Chondrocyte (in vitro differentiated cells): ENCODE data around the gene CHID1. TPM values are rescaled to one million over a fixed set of nuclear protein-coding genes. Genes with fewer than 3 reads are reported as not detected.

Experiments used
- DNase-seq: peaks from one replicate; pipeline ENCODE4 v3.0.0; 2021; ENCODE audit warnings: mixed read lengths, low spot score
- H3K27ac Mint-ChIP-seq: one replicate; pipeline ENCODE4 v1.8.0; 2021; ENCODE audit warnings: mild to moderate bottlenecking, moderate library complexity, mixed read lengths; ENCODE audit not compliant: unreplicated experiment
- H3K27me3 Mint-ChIP-seq: 2 replicates; pipeline ENCODE4 v1.8.0; 2021; ENCODE audit warnings: low read depth, mixed read lengths
- H3K36me3 Mint-ChIP-seq: 2 replicates; pipeline ENCODE4 v1.8.0; 2021; ENCODE audit warnings: low read depth, mixed read lengths
- H3K4me1 Mint-ChIP-seq: 2 replicates; pipeline ENCODE4 v1.8.0; 2021; ENCODE audit warnings: low read depth, mild to moderate bottlenecking, mixed read lengths
- H3K4me3 Mint-ChIP-seq: one replicate; pipeline ENCODE4 v1.8.0; 2021; ENCODE audit warnings: mild to moderate bottlenecking, moderate library complexity, mixed read lengths; ENCODE audit not compliant: unreplicated experiment
- H3K9me3 Mint-ChIP-seq: 2 replicates; pipeline ENCODE4 v1.8.0; 2021; ENCODE audit warnings: low read depth, mixed read lengths
- total RNA-seq: library from RNA; stranded (reverse); gene quantifications from 3 replicates; pipeline ENCODE4 v1.2.1, GENCODE V29; 2021
- TF ChIP-seq, protein P1 (sequence below): fragments of 200-600 bp; sonication (generic); IDR thresholded peaks from 2 replicates; pipeline ENCODE4 v1.5.0; 2021; ENCODE audit warnings: antibody characterized with exemption, mild to moderate bottlenecking, moderate library complexity

CHID1 gene
- total RNA-seq, 1 donor from 2014 or later = 90.3 TPM

DNA sequence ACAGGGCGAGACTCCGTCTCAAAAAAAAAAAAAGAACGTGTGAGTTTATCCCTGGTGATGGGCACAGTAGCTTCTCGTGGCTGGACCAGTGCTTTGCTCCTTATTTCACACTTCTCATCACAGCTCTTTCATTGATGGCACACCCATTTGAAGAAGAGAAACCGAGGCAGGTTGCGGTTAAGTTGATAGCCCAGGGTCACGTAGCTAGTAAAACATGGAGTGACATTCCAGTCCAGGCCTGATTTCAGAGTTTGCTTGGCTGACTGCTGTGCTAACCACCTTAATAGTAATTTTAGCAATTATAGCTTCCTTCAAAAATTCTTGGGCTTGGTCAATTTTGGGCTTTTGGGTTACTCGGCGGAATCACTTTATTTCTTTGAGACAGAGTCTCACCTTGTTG is 40.9 kb upstream of the CHID1 start:
- TF ChIP-seq, protein P1, sequence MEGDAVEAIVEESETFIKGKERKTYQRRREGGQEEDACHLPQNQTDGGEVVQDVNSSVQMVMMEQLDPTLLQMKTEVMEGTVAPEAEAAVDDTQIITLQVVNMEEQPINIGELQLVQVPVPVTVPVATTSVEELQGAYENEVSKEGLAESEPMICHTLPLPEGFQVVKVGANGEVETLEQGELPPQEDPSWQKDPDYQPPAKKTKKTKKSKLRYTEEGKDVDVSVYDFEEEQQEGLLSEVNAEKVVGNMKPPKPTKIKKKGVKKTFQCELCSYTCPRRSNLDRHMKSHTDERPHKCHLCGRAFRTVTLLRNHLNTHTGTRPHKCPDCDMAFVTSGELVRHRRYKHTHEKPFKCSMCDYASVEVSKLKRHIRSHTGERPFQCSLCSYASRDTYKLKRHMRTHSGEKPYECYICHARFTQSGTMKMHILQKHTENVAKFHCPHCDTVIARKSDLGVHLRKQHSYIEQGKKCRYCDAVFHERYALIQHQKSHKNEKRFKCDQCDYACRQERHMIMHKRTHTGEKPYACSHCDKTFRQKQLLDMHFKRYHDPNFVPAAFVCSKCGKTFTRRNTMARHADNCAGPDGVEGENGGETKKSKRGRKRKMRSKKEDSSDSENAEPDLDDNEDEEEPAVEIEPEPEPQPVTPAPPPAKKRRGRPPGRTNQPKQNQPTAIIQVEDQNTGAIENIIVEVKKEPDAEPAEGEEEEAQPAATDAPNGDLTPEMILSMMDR = no peak
- no peak overlapping the region for H3K27ac Mint-ChIP-seq
- DNase-seq = no peak

DNA sequence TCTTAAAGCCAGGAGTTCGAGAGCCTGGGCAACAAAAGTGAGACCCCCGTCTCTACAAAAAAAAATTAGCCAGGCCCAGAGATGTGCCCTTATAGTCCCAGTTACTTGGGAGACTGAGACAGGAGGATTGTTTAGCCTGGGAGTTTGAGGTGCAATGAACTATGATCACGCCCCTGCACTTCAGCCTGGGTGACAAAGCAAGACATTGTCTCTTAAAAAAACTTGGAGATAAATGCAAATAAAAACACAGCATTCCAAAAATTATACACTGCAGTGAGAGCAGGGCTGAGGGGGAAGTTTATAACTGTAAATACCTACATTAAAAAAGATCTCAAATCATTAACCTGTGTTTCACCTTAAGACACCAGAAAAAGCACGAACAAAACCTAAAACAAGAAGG is 37.1 kb upstream of the CHID1 start:
- H3K4me3 Mint-ChIP-seq = no peak overlapping the region
- TF ChIP-seq, protein P1 = no peak
- H3K9me3 Mint-ChIP-seq = peaks cover 4% of the 10 kb centered on the region
- H3K27me3 Mint-ChIP-seq = no peaks in the 10 kb centered on the region
- no peak for DNase-seq
- no peak overlapping the region for H3K27ac Mint-ChIP-seq
- peaks cover 46% of the 10 kb centered on the region for H3K4me1 Mint-ChIP-seq
- H3K36me3 Mint-ChIP-seq = peaks cover 12% of the 10 kb centered on the region

More for the DNA sequence above, 40.9 kb upstream of the CHID1 start:
- H3K4me1 Mint-ChIP-seq = peaks cover 42% of the 10 kb centered on the region
- H3K36me3 Mint-ChIP-seq = peaks cover 9% of the 10 kb centered on the region
- H3K4me3 Mint-ChIP-seq = no peak overlapping the region
- peaks cover 4% of the 10 kb centered on the region for H3K9me3 Mint-ChIP-seq
- H3K27me3 Mint-ChIP-seq = no peaks in the 10 kb centered on the region

DNA sequence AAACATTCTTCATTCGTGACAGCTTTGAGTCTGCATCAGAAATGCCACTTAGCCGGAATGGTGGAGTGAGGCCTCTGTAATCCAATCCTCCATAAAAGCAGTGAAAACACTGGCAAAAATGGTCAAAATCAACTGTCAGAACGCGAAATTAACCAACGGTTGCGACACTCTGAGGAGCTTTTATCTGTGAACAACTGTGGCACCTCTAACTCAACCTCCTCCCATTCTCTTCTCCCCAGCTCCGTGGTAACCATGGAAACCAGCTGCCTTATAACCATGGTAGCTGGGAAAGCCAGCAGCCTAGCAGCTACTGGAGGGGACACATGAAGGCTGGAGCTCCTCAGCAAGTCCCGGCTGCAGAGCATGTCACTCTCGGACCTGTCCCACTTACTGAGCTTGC is 35.4 kb upstream of the CHID1 start:
- peaks cover 4% of the 10 kb centered on the region for H3K9me3 Mint-ChIP-seq
- H3K36me3 Mint-ChIP-seq = peaks cover 12% of the 10 kb centered on the region
- no peak for DNase-seq
- TF ChIP-seq, protein P1 = no peak
- peaks cover 45% of the 10 kb centered on the region for H3K4me1 Mint-ChIP-seq
- no peak overlapping the region for H3K4me3 Mint-ChIP-seq
- H3K27ac Mint-ChIP-seq = peak overlapping the region; percentile 80
- H3K27me3 Mint-ChIP-seq = no peaks in the 10 kb centered on the region

DNA sequence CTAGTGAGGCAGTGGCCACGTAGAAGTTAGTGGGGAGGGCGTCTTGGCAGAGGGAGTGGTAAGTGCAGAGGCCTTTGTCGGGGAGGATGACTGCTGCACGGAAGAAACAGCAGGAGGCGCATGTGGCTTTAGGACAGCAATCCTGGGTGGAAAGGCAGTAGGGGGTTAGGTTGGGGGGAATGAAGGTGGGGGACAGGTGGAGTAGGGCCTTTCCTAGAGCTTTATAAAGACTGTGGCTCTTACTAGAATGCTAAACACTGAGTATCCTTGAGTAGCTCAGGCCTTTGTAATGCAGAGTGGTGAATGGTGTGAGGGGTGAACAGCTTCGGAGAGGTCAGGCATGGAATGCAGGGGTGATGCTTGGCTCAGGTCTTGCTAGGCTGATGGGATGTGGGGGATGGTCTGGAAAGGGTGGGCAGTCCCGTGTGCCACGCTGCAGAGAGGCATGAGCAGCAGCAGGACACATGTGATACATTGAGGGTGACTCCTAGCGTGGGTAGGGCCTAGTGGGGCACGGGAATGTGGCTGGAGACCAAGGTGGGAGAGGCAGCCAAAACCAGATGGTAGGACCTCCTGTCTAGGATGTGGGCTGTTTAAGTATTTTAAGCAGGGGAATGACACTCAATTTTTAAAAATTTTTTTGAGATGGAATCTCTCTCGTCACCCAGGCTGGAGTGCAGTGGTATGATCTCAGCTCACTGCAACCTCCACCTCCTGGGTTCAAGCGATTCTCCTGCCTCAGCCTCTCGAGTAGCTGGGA is 34.3 kb upstream of the CHID1 start:
- H3K27ac Mint-ChIP-seq = peak overlapping the region; percentile 94
- TF ChIP-seq, protein P1 = peak; percentile 53
- peaks cover 11% of the 10 kb centered on the region for H3K36me3 Mint-ChIP-seq
- DNase-seq = no peak
- no peaks in the 10 kb centered on the region for H3K27me3 Mint-ChIP-seq
- H3K4me1 Mint-ChIP-seq = peaks cover 54% of the 10 kb centered on the region
- H3K4me3 Mint-ChIP-seq = no peak overlapping the region
- H3K9me3 Mint-ChIP-seq = peaks cover 3% of the 10 kb centered on the region

DNA sequence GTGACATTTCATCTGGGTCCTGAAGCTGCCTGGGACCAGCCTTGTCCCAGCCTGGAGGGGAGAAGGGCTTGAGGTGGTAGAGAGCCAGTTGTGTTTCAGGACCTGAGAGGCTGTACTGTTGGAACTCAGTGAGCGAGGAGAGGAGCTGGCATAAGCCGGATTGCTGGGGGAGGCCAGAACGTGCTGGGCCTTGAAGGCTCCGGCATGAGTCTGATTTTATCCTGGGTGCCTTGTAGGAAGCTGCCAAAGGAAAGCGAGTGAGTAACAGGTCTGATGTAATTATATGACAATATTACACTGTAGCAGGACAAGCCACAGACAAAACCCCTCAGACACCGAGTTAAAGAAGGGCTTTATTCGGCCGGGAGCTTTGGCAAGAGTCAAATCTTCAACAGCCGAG is 32.2 kb upstream of the CHID1 start:
- peaks cover 4% of the 10 kb centered on the region for H3K36me3 Mint-ChIP-seq
- H3K4me1 Mint-ChIP-seq = peaks cover 59% of the 10 kb centered on the region
- H3K27me3 Mint-ChIP-seq = no peaks in the 10 kb centered on the region
- H3K4me3 Mint-ChIP-seq = peak overlapping the region; percentile 47
- TF ChIP-seq, protein P1 = no peak
- no peaks in the 10 kb centered on the region for H3K9me3 Mint-ChIP-seq
- no peak for DNase-seq
- peak overlapping the region; percentile 94 for H3K27ac Mint-ChIP-seq
